ENCODE measurements around the gene ABHD12.
"Not testable (repeated sequence)": the region's sequence is repeated elsewhere in the genome, so short reads cannot be mapped to it uniquely, and the experiment has no call there.

ABHD12 gene

DNA sequence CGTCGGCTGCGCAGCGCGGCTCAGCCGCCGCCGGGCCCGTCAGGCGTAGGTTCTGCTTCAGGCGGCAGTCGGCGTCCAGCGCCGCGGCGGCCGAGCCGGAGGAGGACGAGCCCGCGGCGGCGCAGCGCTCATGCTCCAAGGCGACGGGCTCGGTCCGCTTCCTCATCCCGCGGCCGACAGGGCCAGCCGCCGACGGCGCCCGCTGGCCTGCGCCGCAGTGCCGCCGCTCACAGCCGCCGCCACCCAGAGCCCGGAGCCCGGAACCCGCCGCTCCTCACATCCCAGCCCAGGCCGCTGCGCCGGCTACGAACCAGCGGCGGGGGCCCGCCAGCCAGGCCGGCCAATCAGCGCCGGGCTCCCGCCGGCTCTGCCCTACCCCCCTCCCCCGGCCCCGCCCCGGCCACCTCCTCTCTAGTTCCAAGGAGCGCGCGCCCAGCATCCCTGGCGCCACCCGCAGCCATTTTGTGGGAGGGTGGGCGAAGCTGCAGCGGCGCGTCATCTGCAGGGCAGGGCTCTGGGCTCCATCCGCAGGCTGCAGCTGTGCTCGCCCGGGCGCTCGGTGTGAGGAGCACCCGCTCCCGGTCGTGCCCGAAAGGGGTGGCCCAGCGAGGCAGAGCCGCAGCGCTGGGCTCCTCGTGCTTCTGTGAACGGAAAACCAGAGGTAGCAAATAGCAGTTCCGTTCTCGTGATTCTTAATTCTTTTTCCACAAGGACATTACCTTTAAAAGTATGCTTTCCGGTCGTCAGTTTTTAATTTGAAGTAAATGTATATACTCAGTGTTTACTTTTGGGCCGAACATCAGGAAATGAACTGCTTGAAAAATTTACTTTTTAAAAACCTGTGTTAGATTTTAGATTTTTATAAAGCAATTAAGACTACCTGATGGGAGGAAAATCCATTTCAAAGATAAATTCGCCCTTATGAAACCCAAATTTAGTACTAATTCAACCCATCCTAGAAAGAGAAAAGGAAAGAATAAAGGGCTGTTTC is at the start of gene ABHD12:
Gene ABHD12 (minus strand): TSS at position 298 of the 991 bp plus-strand sequence. CDS start 132 bp downstream, at position 166.
- DNase-seq = peak; percentile 96

DNA sequence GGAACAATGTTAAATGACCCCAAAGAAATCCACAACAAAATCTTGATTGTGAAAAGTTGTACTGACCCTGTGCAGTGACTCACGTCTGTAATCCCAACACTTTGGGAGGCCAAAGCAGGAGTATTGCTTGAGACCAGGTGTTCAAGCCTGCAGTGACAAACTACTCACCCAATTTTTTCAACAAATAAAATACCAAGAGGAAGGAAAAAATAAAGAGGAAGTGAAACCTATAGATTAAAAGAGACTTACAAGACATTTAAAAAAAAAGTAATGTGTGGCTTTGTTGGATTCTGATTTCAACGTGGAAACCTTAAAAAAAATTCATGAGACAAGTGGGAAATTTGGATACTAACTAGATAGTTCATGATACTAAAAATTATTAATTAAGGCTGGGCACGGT is 48.7 kb upstream of the ABHD12 start:
- no peak for DNase-seq

DNA sequence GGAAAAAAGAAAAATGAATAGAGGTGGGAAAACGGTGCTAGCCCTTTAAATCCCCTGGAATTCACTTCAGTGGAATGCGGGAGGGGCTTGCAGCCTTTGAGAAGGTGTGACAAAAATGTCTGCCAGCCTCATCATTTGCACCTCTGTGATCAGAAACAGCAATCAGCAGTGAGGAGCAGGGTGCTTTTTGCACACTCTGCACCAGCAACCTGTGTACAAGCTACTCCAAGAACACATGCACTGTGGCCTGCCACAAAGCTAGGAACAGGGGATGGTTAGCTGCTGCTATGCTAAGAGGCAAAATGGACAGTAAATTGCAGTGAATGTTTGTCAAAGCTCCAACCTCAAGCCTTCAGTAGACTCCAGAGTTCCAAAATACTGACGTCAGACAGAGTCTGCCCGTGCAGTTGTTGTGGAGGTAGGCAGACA is 46.5 kb upstream of the ABHD12 start:
- DNase-seq = no peak

DNA sequence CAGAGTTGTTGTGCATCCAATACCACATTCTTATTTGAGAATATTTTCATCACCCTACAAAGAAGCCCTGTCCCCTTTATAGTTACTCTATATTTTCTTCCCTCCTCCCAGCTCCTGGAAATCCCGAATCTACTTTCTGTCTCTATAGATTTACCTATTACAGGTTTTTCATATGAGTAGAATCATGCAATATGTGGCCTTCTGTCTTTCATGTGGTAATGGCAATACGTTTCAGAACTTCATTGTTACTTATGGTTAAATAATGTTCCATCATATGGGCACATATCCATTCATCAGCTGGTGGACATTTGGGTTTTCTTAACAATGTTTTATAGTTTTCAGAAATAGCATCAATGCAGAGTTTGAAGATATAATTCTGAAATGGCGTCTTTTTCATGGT is 33.9 kb upstream of the ABHD12 start:
- DNase-seq = no peak

DNA sequence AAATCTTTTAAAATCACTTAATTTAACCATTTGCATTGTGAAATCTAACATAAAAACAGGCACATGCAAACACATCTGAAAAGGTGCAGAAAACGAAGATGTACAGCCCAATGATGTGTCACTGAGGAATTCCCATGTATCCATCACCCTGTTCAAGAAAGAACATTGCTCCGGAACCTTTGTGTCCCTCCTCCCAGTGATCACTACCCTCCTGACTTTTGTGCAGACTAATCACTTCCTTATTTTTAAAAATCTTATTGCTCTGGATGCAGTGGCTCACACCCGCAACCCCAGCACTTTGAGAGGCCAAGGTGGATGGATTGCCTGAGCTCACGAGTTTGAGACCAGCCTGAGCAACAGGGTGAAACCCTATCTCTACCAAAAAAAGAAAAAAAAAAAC is 31.4 kb upstream of the ABHD12 start:
- no peak for DNase-seq

DNA sequence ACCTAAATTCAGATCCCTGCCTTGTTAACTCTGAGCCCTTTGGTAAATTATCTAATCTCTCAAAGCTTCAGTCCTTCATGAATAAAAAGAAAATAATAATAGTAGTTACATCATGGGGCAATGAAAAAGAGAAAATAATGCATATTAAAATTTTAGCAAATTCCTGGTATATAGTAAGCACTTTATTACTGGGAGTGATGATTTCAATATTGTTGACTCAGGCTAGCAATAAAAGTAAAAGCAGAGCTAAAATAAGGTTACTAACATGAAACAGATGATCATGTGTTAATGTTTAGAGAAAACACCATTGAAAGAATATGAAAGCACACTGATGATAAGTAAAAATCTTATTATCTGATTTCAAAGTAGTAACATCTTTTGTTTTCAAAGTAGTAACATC is 30.5 kb upstream of the ABHD12 start:
- DNase-seq = no peak

- no peak for DNase-seq
These were observed 28.1 kb upstream of the ABHD12 start for GRCh38 chr20:25418776-25419175.

DNA sequence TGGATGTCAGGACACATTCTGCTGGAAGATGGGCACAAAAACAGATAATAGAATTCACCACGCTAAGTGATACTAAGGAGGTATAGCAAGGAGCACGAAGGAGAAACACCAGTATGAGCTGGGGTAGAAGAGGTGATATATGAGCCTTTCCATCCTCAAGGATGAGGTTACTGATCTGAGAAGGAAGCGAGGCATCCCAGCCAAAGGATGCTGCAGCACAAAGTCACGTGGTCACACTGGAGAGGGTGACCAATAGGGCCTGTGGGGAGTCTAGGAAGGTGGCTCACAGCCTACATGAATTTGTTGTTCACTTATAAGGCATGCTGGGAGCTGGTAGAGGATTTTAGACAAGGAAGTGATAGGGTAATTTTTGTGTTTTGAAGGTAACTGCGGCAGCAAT is 18.3 kb upstream of the ABHD12 start:
- DNase-seq = no peak

DNA sequence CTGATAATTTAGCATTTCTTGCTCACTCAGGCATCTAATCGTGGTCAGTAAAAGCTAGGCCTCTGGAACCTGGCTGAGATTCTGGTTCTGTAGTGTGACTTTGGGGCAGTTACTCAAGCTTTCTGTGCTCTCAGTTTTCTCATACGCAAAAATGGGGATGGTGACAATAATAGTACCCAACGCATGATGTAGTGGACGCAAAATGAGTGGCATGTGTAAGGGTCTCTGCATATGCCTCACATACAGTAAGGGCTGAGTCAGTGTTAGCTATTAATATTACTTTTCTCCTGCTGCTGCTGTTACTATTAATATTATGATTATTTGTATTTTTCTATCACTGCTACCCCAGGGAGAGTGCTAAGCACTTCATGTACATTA is 17.5 kb upstream of the ABHD12 start:
- no peak for DNase-seq

- DNase-seq = peak; percentile 89
These were observed 16.9 kb upstream of the ABHD12 start, which contains the start of gene GINS1 for GRCh38 chr20:25407311-25408169. Gene GINS1, plus strand, starts transcription at chr20:25407673. Its CDS starts 148 bp downstream, at chr20:25407821.

DNA sequence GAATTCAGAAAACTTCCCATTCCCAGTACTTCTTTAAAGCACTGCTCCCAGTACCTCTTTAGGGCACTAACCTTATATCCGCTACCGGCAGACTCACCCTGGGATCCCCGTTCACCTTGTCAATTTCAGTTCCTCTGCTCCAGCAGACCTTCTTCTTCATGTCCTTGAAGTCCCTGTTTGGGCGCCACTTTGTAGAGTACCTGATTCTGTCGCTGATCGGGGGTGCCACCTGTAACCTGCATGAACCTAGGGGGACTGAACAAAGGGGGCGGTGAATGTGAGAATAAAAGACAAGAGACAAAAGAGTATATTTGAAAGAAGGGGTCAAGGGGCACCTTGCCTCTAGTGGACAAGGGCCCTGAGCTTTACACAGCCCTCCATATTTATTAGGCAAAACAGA is 11.9 kb upstream of the ABHD12 start:
- no peak for DNase-seq

- DNase-seq = not testable (repeated sequence)
These were observed 9.7 kb upstream of the ABHD12 start for GRCh38 chr20:25400291-25400732.

DNA sequence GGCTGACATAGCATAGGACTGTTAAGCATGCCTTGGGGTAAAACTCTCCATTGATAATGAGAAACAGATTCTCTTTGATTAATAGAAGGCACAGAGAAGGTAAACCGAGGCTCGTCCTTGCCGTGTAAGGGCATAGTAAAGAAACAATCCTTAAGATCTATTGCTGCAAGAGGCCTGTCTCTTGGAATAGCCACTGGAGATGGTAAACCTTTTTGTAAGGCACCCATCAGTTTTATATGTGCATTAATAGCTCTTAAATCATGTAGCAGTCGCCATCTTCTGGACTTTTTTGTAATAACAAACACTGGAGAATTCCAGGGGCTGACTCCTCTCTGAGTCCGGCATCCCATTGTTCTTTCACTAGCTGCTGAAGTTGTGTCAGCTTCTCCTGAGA is 8.4 kb upstream of the ABHD12 start:
- DNase-seq = peak; percentile 86

GRCh38 chr20:25398376-25399036 is 7.9 kb upstream of the ABHD12 start:
- DNase-seq = peak; percentile 39

DNA sequence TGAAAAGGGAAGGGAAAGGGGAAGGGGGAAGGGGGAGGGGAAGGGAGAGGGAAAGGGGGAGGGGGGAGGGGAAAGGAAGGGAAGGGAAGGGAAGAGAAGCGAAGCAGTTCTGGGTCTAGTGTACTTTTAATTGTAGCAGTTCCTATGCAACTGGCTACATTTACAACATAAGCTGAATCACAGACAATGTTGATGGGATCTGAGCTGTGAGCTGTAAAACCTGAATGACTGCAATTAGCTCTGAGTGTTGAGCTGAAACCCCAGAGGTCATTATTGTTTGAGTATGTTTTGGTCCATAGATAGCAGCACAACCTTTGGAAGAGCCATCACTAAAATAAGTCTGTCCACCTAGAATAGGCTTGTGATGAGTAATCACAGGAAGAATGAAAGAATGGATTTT is 7.2 kb upstream of the ABHD12 start:
- DNase-seq = no peak

DNA sequence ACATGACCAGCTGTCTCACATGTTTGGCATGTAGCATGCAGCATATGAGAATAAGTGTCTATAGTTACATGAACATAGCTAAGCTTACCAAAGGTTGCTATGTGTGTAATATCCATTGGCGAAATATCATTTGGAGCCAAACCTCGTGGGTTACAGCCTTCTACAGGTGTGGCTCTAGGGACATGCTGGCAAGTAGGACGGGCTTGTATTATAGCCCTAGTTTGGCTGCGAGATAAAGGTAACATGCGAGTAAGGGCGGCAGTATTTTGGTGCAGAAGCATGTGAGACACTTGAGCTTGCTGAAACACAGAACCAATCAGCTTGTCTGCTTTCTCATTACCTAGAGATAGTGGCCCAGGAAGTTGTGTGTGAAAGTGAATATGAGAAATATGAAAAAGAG is 6.5 kb upstream of the ABHD12 start:
- DNase-seq = no peak

DNA sequence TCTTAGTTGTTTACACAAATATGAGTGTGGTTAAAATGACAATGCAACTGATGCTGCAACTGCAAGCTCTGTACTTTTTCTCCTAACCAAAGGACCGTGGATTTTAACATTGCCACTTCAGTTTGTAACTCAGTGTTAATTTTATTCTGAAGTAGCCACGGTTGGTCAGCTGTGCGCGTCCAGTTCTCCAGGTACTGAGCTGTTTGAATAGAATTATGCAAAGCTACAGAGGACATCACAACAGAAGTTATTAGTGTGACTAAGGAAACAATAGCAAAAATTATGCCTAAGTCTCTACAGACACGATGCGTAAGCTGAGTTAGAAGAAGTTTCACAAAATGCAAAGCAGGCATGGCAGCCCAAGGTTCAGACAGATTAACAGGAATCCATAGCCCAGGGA is 4.4 kb upstream of the ABHD12 start:
- no peak for DNase-seq

DNA sequence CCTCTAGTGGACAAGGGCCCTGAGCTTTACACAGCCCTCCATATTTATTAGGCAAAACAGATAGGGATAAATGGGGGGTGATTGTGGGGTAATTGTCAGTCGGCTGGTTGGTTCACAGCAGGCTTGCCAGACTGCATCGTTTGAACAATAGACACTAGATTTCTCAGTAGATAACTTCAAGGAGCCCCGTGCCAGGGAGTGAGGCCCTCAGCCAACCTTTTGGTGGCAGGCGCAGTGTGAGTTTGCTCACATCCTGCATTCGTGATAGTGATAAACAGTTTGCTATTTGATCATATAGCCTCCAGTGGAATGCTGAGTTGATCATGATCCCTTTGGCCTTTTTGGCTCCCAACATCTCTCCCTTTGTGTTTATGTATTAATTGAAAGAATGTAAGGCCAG is 3.6 kb upstream of the ABHD12 start:
- DNase-seq = no peak

GRCh38 chr20:25389858-25390537 is 637 bp downstream of the ABHD12 start:
- peak; percentile 40 for DNase-seq

DNA sequence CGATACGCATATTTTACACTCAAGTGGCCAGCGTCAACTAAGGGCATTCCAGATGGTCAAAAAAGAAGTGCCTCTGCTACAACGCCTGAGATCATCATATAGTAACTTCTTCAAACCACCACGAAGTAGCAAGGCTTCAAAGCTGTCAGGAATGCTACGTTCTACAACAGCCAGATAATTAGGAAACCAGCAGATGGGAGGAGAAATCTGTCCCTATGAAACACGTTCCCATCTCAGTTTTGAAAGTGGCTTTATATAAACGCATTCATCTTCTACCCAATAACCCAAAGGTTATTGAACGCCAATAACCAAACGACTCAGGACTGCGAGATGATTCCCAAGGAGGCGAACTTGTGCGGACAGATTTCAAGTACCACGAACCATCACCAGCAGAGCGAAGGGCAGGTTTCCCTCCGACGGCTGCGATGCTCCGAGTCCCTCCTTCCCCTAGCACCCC is 1.2 kb downstream of the ABHD12 start:
- peak; percentile 12 for DNase-seq

GRCh38 chr20:25382704-25383370 is 7.8 kb downstream of the ABHD12 start:
- no peak for DNase-seq

Data from midbrain (tissue), 1 donor.